CD14-positive monocyte (primary cell): ENCODE results near the gene PROB1. TPM values are rescaled to one million over a fixed set of nuclear protein-coding genes. Genes with fewer than 3 reads are reported as not detected.
A peak's percentile ranks its signal among the peaks of the same experiment; 100 is the strongest.

ENCODE experiments used
- DNase-seq, 3 donors: peaks; one replicate each; pipeline ENCODE4 v3.0.0-alpha.2; 2011 to 2022
- H2AFZ ChIP-seq: 2 replicates; pipeline ENCODE4 v1.6.0; 2012; ENCODE audit warnings: mild to moderate bottlenecking, low read depth, low read length, inconsistent platforms; ENCODE audit not compliant: insufficient read depth, poor library complexity, severe bottlenecking
- H3K27ac ChIP-seq, 2 donors: 1 replicate in 1 of 2; 2 replicates in 1 of 2; pipeline ENCODE4 v1.5.1; 2012 to 2013; ENCODE audit warnings: low read length in 2 of 2, control low read depth in 1 of 2, inconsistent platforms in 1 of 2, low read depth in 1 of 2, mild to moderate bottlenecking in 1 of 2
- H3K27me3 ChIP-seq, 2 donors: one replicate each; pipeline versions ENCODE4 v1.6.0 to v1.6.1; 2011 to 2013; ENCODE audit warnings: low read length in 2 of 2; ENCODE audit not compliant: control insufficient read depth in 2 of 2, insufficient read depth in 2 of 2
- H3K36me3 ChIP-seq, 2 donors: replicated peaks in 1 of 2; 1 replicate in 1 of 2; 2 replicates in 1 of 2; pipeline versions ENCODE4 v1.5.1 to v1.6.1; 2012 to 2013; ENCODE audit warnings: low read length in 2 of 2, control low read depth in 1 of 2, inconsistent platforms in 1 of 2, mild to moderate bottlenecking in 1 of 2; ENCODE audit not compliant: insufficient read depth in 2 of 2, control insufficient read depth in 1 of 2
- H3K4me1 ChIP-seq, 2 donors: 1 replicate in 1 of 2; 2 replicates in 1 of 2; pipeline versions ENCODE4 v1.5.1 to v1.6.1; 2012 to 2013; ENCODE audit warnings: low read length in 2 of 2, control low read depth in 1 of 2, inconsistent platforms in 1 of 2, mild to moderate bottlenecking in 1 of 2, moderate library complexity in 1 of 2; ENCODE audit not compliant: insufficient read depth in 2 of 2, control insufficient read depth in 1 of 2
- H3K4me2 ChIP-seq: replicated peaks from 2 replicates; pipeline ENCODE3; 2012; ENCODE audit warnings: low read length, moderate library complexity, mild to moderate bottlenecking; ENCODE audit not compliant: poor library complexity, severe bottlenecking; ENCODE audit errors: extremely low read depth
- H3K4me3 ChIP-seq, 3 experiments: fragments of 200-600 bp in 1 of 3; sonication (generic) in 1 of 3; replicated peaks in 1 of 3; 1 replicate in 2 of 3; 2 replicates in 1 of 3; pipeline ENCODE4 v1.5.1; 2011 to 2013; ENCODE audit warnings: low read length in 3 of 3, mild to moderate bottlenecking in 3 of 3, control low read depth in 2 of 3, low read depth in 2 of 3, inconsistent platforms in 1 of 3, moderate library complexity in 1 of 3
- H3K79me2 ChIP-seq: 2 replicates; pipeline ENCODE4 v1.6.0; 2012; ENCODE audit warnings: mild to moderate bottlenecking, control low read depth, inconsistent platforms, low read length, moderate library complexity; ENCODE audit not compliant: insufficient read depth
- H3K9ac ChIP-seq: 2 replicates; pipeline ENCODE4 v1.6.0; 2017; ENCODE audit warnings: low read length, mild to moderate bottlenecking; ENCODE audit not compliant: insufficient read depth, poor library complexity, severe bottlenecking
- H3K9me3 ChIP-seq, 2 donors: replicated peaks in 1 of 2; 1 replicate in 1 of 2; 2 replicates in 1 of 2; pipeline versions ENCODE4 v1.5.1 to v1.6.1; 2012 to 2013; ENCODE audit warnings: low read length in 2 of 2, control low read depth in 1 of 2; ENCODE audit not compliant: control insufficient read depth in 1 of 2, insufficient read depth in 1 of 2
- H4K20me1 ChIP-seq: 2 replicates; pipeline ENCODE4 v1.6.0; 2012; ENCODE audit warnings: mild to moderate bottlenecking, low read length, control low read depth, moderate library complexity; ENCODE audit not compliant: insufficient read depth
- H3K27ac Mint-ChIP-seq, 7 donors: one replicate each; pipeline ENCODE4 v1.8.0; 2020; ENCODE audit warnings: mild to moderate bottlenecking in 7 of 7, mixed read lengths in 7 of 7, moderate library complexity in 6 of 7, inconsistent platforms in 2 of 7
- H3K27me3 Mint-ChIP-seq, 3 donors: one replicate each; pipeline ENCODE4 v1.8.0; 2021 to 2022; ENCODE audit warnings: low read depth in 3 of 3, mild to moderate bottlenecking in 3 of 3, mixed read lengths in 3 of 3, moderate library complexity in 3 of 3, inconsistent platforms in 1 of 3
- H3K36me3 Mint-ChIP-seq, 2 donors: one replicate each; pipeline ENCODE4 v1.8.0; 2020; ENCODE audit warnings: mixed read lengths in 2 of 2, inconsistent platforms in 1 of 2, mild to moderate bottlenecking in 1 of 2
- H3K4me1 Mint-ChIP-seq: one replicate; pipeline ENCODE4 v1.8.0; 2020; ENCODE audit warnings: mild to moderate bottlenecking, mixed read lengths
- H3K4me3 Mint-ChIP-seq, 2 donors: one replicate each; pipeline ENCODE4 v1.8.0; 2020; ENCODE audit warnings: mild to moderate bottlenecking in 2 of 2, mixed read lengths in 2 of 2, moderate library complexity in 1 of 2
- H3K9me3 Mint-ChIP-seq, 7 donors: one replicate each; pipeline ENCODE4 v1.8.0; 2020 to 2022; ENCODE audit warnings: mixed read lengths in 7 of 7, mild to moderate bottlenecking in 6 of 7, moderate library complexity in 6 of 7, inconsistent platforms in 2 of 7
- CTCF ChIP-seq: fragments of 200-600 bp; IDR thresholded peaks from one replicate; pipeline ENCODE4 v1.8.0; 2022; ENCODE audit warnings: antibody characterized with exemption, mild to moderate bottlenecking
- WGBS: methylation state at CpG from one replicate; pipeline ENCODE4 v1.1.5; 2013; ENCODE audit warnings: missing lambda C conversion rate; ENCODE audit not compliant: insufficient coverage; 5-methylcytosine and 5-hydroxymethylcytosine counted together
- intact Hi-C, 2 donors: fragments of 100-400 bp; cut with micrococcal nuclease; formaldehyde crosslinking; loops; one replicate each; pipeline versions ENCODE4 v1.15.0 to v1.15.1; 2023
- polyA plus RNA-seq, 3 donors: library from polyadenylated mRNA; depleted of rRNA in 1 of 3; unstranded in 2 of 3; stranded (reverse) in 1 of 3; fragments of 300-500 nt in 2 of 3; fragments of >200 nt in 1 of 3; fragmentation: Illumina TruSeq in 2 of 3; gene quantifications; 1 replicate in 2 of 3; 2 replicates in 1 of 3; pipeline ENCODE4 v1.2.3, GENCODE V29; 2012 to 2021

The PROB1 gene
- polyA plus RNA-seq, 3 donors, result 0.05 to 0.11 TPM; not detected in 1

- intact Hi-C loops, result loop anchor here in 1 of 2 donors (5.0 kb wide), 2 partner anchors 45 to 765 kb away; partner anchors contain the start of gene HSPA9
- Histone ChIP-seq H3K4me2 (peak overlapping the region; percentile 82), H3K9me3 (no peaks in the 10 kb centered on the region), H3K9ac (peak overlapping the region; percentile 97), H3K4me1 (peaks cover 21 to 31% of the 10 kb centered on the region in 2 donors), H4K20me1 (peaks cover 53% of the 10 kb centered on the region), H3K79me2 (peaks cover 57% of the 10 kb centered on the region), H3K27ac (peak overlapping the region; percentile 96 to 99), H3K36me3 (peaks cover 0 to 22% of the 10 kb centered on the region in 2 donors), H2AFZ (peak overlapping the region; percentile 72), H3K4me3 (peak overlapping the region; percentile 74 to 89 (median 87)), H3K27me3 (no peaks in the 10 kb centered on the region)
- peak overlapping the region; percentile 94 to 100 (median 99) for H3K27ac Mint-ChIP-seq
- no peak for TF ChIP-seq CTCF
- H3K4me3 Mint-ChIP-seq, result peak overlapping the region; percentile 97 to 99
- peaks cover 5 to 7% (median 6%) of the 10 kb centered on the region in 3 donors for H3K27me3 Mint-ChIP-seq
- peaks cover 0 to 2% (median 0%) of the 10 kb centered on the region in 7 donors for H3K9me3 Mint-ChIP-seq
- WGBS, result no CpG with 5 or more reads among the region's 16 CpGs
- H3K4me1 Mint-ChIP-seq, result peaks cover 34% of the 10 kb centered on the region
- peaks cover 7 to 21% of the 10 kb centered on the region in 2 donors for H3K36me3 Mint-ChIP-seq
- DNase-seq, result no peak
Measured at GRCh38 chr5:139342423-139342723, 52.5 kb downstream of the PROB1 start.

GRCh38 chr5:139341689-139342422 lies 53.0 kb downstream of the PROB1 start, which contains the start of gene PAIP2:
PAIP2 (plus strand) TSS chr5:139341854; CDS start chr5:139363785, 21,931 bp downstream.
- Mint-ChIP-seq H3K4me3 (peak within 1 kb of the TSS; percentile 97 to 99), H3K27me3 (peaks cover 5 to 7% (median 6%) of the 10 kb centered on the region in 3 donors), H3K36me3 (peaks cover 6 to 17% of the 10 kb centered on the region in 2 donors), H3K9me3 (peaks cover 0 to 2% (median 0%) of the 10 kb centered on the region in 7 donors), H3K27ac (peak within 1 kb of the TSS; percentile 94 to 100 (median 99)), H3K4me1 (peaks cover 33% of the 10 kb centered on the region)
- Histone ChIP-seq H3K36me3 (peaks cover 0 to 17% of the 10 kb centered on the region in 2 donors), H3K9me3 (no peaks in the 10 kb centered on the region), H3K79me2 (peaks cover 52% of the 10 kb centered on the region), H2AFZ (peak within 1 kb of the TSS; percentile 72), H3K27me3 (no peaks in the 10 kb centered on the region), H3K4me1 (peaks cover 21 to 31% of the 10 kb centered on the region in 2 donors), H4K20me1 (peaks cover 48% of the 10 kb centered on the region), H3K4me3 (peak within 1 kb of the TSS; percentile 74 to 89 (median 87)), H3K9ac (peak within 1 kb of the TSS; percentile 97), H3K27ac (peak within 1 kb of the TSS; percentile 96 to 99), H3K4me2 (peak within 1 kb of the TSS; percentile 82)
- intact Hi-C loops, result loop anchor here in 1 of 2 donors (2.0 to 5.0 kb wide), 3 partner anchors 33 to 765 kb away; partner anchors contain the start of gene HSPA9
- peak; percentile 93 to 97 (median 97) for DNase-seq
- WGBS, result under 1% methylated on average over 48 of the region's 66 CpGs
- TF ChIP-seq CTCF, result peak; percentile 65
